ENCODE results near the gene SPATA9.

The SPATA9 gene

GRCh38 chr5:95725937-95726810 lies 43.4 kb upstream of the SPATA9 start:
- Histone ChIP-seq H3K27me3 (ENCODE audit: control insufficient read depth in 1 of 2, insufficient read depth in 2 of 2, low read length in 2 of 2) (no peaks in the 10 kb centered on the region), H3K9ac (ENCODE audit: low read length) (no peak overlapping the region), H3K4me1 (ENCODE audit: insufficient read depth, low read length) (peaks cover 58% of the 10 kb centered on the region), H3K36me3 (ENCODE audit: insufficient read depth, low read length) (no peaks in the 10 kb centered on the region), H3K4me3 (ENCODE audit: low read depth in 1 of 2, low read length in 2 of 2) (no peak overlapping the region), H3K9me3 (ENCODE audit: low read length) (no peaks in the 10 kb centered on the region), H3K27ac (ENCODE audit: low read depth, low read length) (peak overlapping the region; percentile 39)

GRCh38 chr5:95725071-95725820 lies 42.5 kb upstream of the SPATA9 start:
- H3K9ac ChIP-seq (ENCODE audit: low read length): no peak overlapping the region
- no peaks in the 10 kb centered on the region for H3K27me3 ChIP-seq (ENCODE audit: control insufficient read depth in 1 of 2, insufficient read depth in 2 of 2, low read length in 2 of 2)
- no peaks in the 10 kb centered on the region for H3K9me3 ChIP-seq (ENCODE audit: low read length)
- peaks cover 55% of the 10 kb centered on the region for H3K4me1 ChIP-seq (ENCODE audit: insufficient read depth, low read length)
- no peaks in the 10 kb centered on the region for H3K36me3 ChIP-seq (ENCODE audit: insufficient read depth, low read length)
- no peak overlapping the region for H3K4me3 ChIP-seq (ENCODE audit: low read depth in 1 of 2, low read length in 2 of 2)
- peak overlapping the region; percentile 3 for H3K27ac ChIP-seq (ENCODE audit: low read depth, low read length)

GRCh38 chr5:95723632-95724369 lies 41.0 kb upstream of the SPATA9 start:
- H3K27ac ChIP-seq (ENCODE audit: low read depth, low read length): no peak overlapping the region
- no peak overlapping the region for H3K4me3 ChIP-seq (ENCODE audit: low read depth in 1 of 2, low read length in 2 of 2)
- peaks cover 47% of the 10 kb centered on the region for H3K4me1 ChIP-seq (ENCODE audit: insufficient read depth, low read length)
- no peaks in the 10 kb centered on the region for H3K9me3 ChIP-seq (ENCODE audit: low read length)
- no peak overlapping the region for H3K9ac ChIP-seq (ENCODE audit: low read length)
- H3K36me3 ChIP-seq (ENCODE audit: insufficient read depth, low read length): no peaks in the 10 kb centered on the region
- H3K27me3 ChIP-seq (ENCODE audit: control insufficient read depth in 1 of 2, insufficient read depth in 2 of 2, low read length in 2 of 2): no peaks in the 10 kb centered on the region

- no peaks in the 10 kb centered on the region for H3K27me3 ChIP-seq (ENCODE audit: control insufficient read depth in 1 of 2, insufficient read depth in 2 of 2, low read length in 2 of 2)
- no peaks in the 10 kb centered on the region for H3K36me3 ChIP-seq (ENCODE audit: insufficient read depth, low read length)
- no peak overlapping the region for H3K9ac ChIP-seq (ENCODE audit: low read length)
- no peaks in the 10 kb centered on the region for H3K9me3 ChIP-seq (ENCODE audit: low read length)
- H3K4me1 ChIP-seq (ENCODE audit: insufficient read depth, low read length): peaks cover 41% of the 10 kb centered on the region
- H3K4me3 ChIP-seq (ENCODE audit: low read depth in 1 of 2, low read length in 2 of 2): no peak overlapping the region
- H3K27ac ChIP-seq (ENCODE audit: low read depth, low read length): no peak overlapping the region
Observed at GRCh38 chr5:95721582-95722295, 38.9 kb upstream of the SPATA9 start.

GRCh38 chr5:95720094-95720786 lies 37.4 kb upstream of the SPATA9 start:
- no peak overlapping the region for H3K27ac ChIP-seq (ENCODE audit: low read depth, low read length)

GRCh38 chr5:95718738-95719137 lies 35.9 kb upstream of the SPATA9 start:
- Histone ChIP-seq H3K4me1 (ENCODE audit: insufficient read depth, low read length) (peaks cover 13% of the 10 kb centered on the region), H3K4me3 (ENCODE audit: low read depth in 1 of 2, low read length in 2 of 2) (no peak overlapping the region), H3K9me3 (ENCODE audit: low read length) (no peaks in the 10 kb centered on the region), H3K9ac (ENCODE audit: low read length) (no peak overlapping the region), H3K27ac (ENCODE audit: low read depth, low read length) (no peak overlapping the region), H3K27me3 (ENCODE audit: control insufficient read depth in 1 of 2, insufficient read depth in 2 of 2, low read length in 2 of 2) (no peaks in the 10 kb centered on the region), H3K36me3 (ENCODE audit: insufficient read depth, low read length) (no peaks in the 10 kb centered on the region)

More at GRCh38 chr5:95720094-95720786, 37.4 kb upstream of the SPATA9 start:
- Histone ChIP-seq H3K9ac (ENCODE audit: low read length) (no peak overlapping the region), H3K4me1 (ENCODE audit: insufficient read depth, low read length) (peaks cover 28% of the 10 kb centered on the region), H3K27me3 (ENCODE audit: control insufficient read depth in 1 of 2, insufficient read depth in 2 of 2, low read length in 2 of 2) (no peaks in the 10 kb centered on the region), H3K36me3 (ENCODE audit: insufficient read depth, low read length) (no peaks in the 10 kb centered on the region), H3K9me3 (ENCODE audit: low read length) (no peaks in the 10 kb centered on the region), H3K4me3 (ENCODE audit: low read depth in 1 of 2, low read length in 2 of 2) (no peak overlapping the region)

- Histone ChIP-seq H3K9ac (ENCODE audit: low read length) (no peak overlapping the region), H3K4me3 (ENCODE audit: low read depth in 1 of 2, low read length in 2 of 2) (no peak overlapping the region), H3K27me3 (ENCODE audit: control insufficient read depth in 1 of 2, insufficient read depth in 2 of 2, low read length in 2 of 2) (no peaks in the 10 kb centered on the region), H3K36me3 (ENCODE audit: insufficient read depth, low read length) (no peaks in the 10 kb centered on the region), H3K4me1 (ENCODE audit: insufficient read depth, low read length) (peaks cover 8% of the 10 kb centered on the region), H3K9me3 (ENCODE audit: low read length) (no peaks in the 10 kb centered on the region), H3K27ac (ENCODE audit: low read depth, low read length) (no peak overlapping the region)
Observed at GRCh38 chr5:95718203-95718602, 35.4 kb upstream of the SPATA9 start.

GRCh38 chr5:95717439-95717838 lies 34.6 kb upstream of the SPATA9 start:
- no peaks in the 10 kb centered on the region for H3K27me3 ChIP-seq (ENCODE audit: control insufficient read depth in 1 of 2, insufficient read depth in 2 of 2, low read length in 2 of 2)
- H3K27ac ChIP-seq (ENCODE audit: low read depth, low read length): no peak overlapping the region
- H3K9me3 ChIP-seq (ENCODE audit: low read length): no peaks in the 10 kb centered on the region
- peaks cover 5% of the 10 kb centered on the region for H3K4me1 ChIP-seq (ENCODE audit: insufficient read depth, low read length)
- no peak overlapping the region for H3K4me3 ChIP-seq (ENCODE audit: low read depth in 1 of 2, low read length in 2 of 2)
- H3K36me3 ChIP-seq (ENCODE audit: insufficient read depth, low read length): no peaks in the 10 kb centered on the region
- no peak overlapping the region for H3K9ac ChIP-seq (ENCODE audit: low read length)

- Histone ChIP-seq H3K4me3 (ENCODE audit: low read depth in 1 of 2, low read length in 2 of 2) (no peak overlapping the region), H3K27ac (ENCODE audit: low read depth, low read length) (no peak overlapping the region), H3K9ac (ENCODE audit: low read length) (no peak overlapping the region), H3K36me3 (ENCODE audit: insufficient read depth, low read length) (no peaks in the 10 kb centered on the region), H3K4me1 (ENCODE audit: insufficient read depth, low read length) (peaks cover 3% of the 10 kb centered on the region), H3K9me3 (ENCODE audit: low read length) (no peaks in the 10 kb centered on the region), H3K27me3 (ENCODE audit: control insufficient read depth in 1 of 2, insufficient read depth in 2 of 2, low read length in 2 of 2) (no peaks in the 10 kb centered on the region)
Observed at GRCh38 chr5:95715799-95716461, 33.1 kb upstream of the SPATA9 start.

- Histone ChIP-seq H3K27me3 (ENCODE audit: control insufficient read depth in 1 of 2, insufficient read depth in 2 of 2, low read length in 2 of 2) (no peaks in the 10 kb centered on the region), H3K4me3 (ENCODE audit: low read depth in 1 of 2, low read length in 2 of 2) (no peak overlapping the region), H3K36me3 (ENCODE audit: insufficient read depth, low read length) (no peaks in the 10 kb centered on the region), H3K9ac (ENCODE audit: low read length) (no peak overlapping the region), H3K9me3 (ENCODE audit: low read length) (no peaks in the 10 kb centered on the region), H3K4me1 (ENCODE audit: insufficient read depth, low read length) (peaks cover 14% of the 10 kb centered on the region), H3K27ac (ENCODE audit: low read depth, low read length) (no peak overlapping the region)
Observed at GRCh38 chr5:95713960-95714710, 31.3 kb upstream of the SPATA9 start.
